A673 (cell line): ENCODE data around the gene MAPK8. TPM values are rescaled to one million over a fixed set of nuclear protein-coding genes. Genes with fewer than 3 reads are reported as not detected.
A peak's percentile ranks its signal among the peaks of the same experiment; 100 is the strongest.

Experiments used
- BruUV-seq: library from RNA; stranded (reverse); fragments of 400-500 nt; replicated peaks from 2 replicates; lab custom pipeline; 2021; lab: Mats Ljungman, UMichigan
- CTCF ChIA-PET: fragments of 300-600 bp; sonication (Branson Sonifier 250); formaldehyde crosslinking; loops from one replicate; lab custom pipeline; 2022; ENCODE audit warnings: antibody characterized with exemption; lab: Charles Lee
- POLR2A ChIA-PET: fragments of 300-600 bp; sonication (Branson Sonifier 250); formaldehyde crosslinking; loops from one replicate; lab custom pipeline; 2022; ENCODE audit warnings: antibody characterized with exemption; ENCODE audit not compliant: low non-redundant PET; lab: Charles Lee
- DNase-seq: peaks from one replicate; pipeline ENCODE4 v3.0.0-alpha.2; 2015; ENCODE audit warnings: low spot score
- H3K27ac ChIP-seq: fragments of 200-600 bp; sonication (generic); 2 replicates; pipeline ENCODE4 v1.5.1; 2016; ENCODE audit warnings: mixed run types, low read depth, mild to moderate bottlenecking, mixed read lengths, antibody characterized with exemption, low read length; ENCODE audit not compliant: poor library complexity, severe bottlenecking
- H3K27me3 ChIP-seq: fragments of 200-600 bp; sonication (generic); replicated peaks from 2 replicates; pipeline ENCODE4 v1.6.1; 2017; ENCODE audit warnings: mixed run types, low read depth, mild to moderate bottlenecking, mixed read lengths, antibody characterized with exemption, low read length; ENCODE audit not compliant: insufficient read depth, poor library complexity
- H3K36me3 ChIP-seq: fragments of 200-600 bp; sonication (generic); 2 replicates; pipeline ENCODE4 v1.6.1; 2016; ENCODE audit warnings: mixed run types, mild to moderate bottlenecking, mixed read lengths, antibody characterized with exemption, low read length; ENCODE audit not compliant: insufficient read depth, poor library complexity, severe bottlenecking
- H3K4me1 ChIP-seq: fragments of 200-600 bp; sonication (generic); 2 replicates; pipeline ENCODE4 v1.6.1; 2017; ENCODE audit warnings: mixed run types, mild to moderate bottlenecking, mixed read lengths, antibody characterized with exemption, low read length; ENCODE audit not compliant: insufficient read depth, poor library complexity, severe bottlenecking
- H3K4me3 ChIP-seq: fragments of 200-600 bp; sonication (generic); 2 replicates; pipeline ENCODE4 v1.5.1; 2016; ENCODE audit warnings: low read depth, mixed run types, mild to moderate bottlenecking, mixed read lengths, low read length; ENCODE audit not compliant: poor library complexity, severe bottlenecking
- H3K9me3 ChIP-seq: fragments of 200-600 bp; sonication (generic); 2 replicates; pipeline ENCODE4 v1.6.1; 2016; ENCODE audit warnings: mixed run types, low read depth, mild to moderate bottlenecking, mixed read lengths, antibody characterized with exemption, low read length; ENCODE audit not compliant: poor library complexity, severe bottlenecking
- CTCF ChIP-seq: fragments of 300-800, 200-600 bp; sonication (generic); conservative IDR thresholded peaks from 2 replicates; pipeline ENCODE4 v1.5.1; 2017; ENCODE audit warnings: low read depth, mild to moderate bottlenecking, antibody characterized with exemption, low read length, moderate library complexity, mixed read lengths
- EZH2 ChIP-seq: fragments of 200-600 bp; sonication (generic); IDR thresholded peaks from 2 replicates; pipeline ENCODE4 v1.6.1; 2017; ENCODE audit warnings: borderline replicate concordance, low read depth, mild to moderate bottlenecking, mixed read lengths, antibody characterized with exemption, low read length; ENCODE audit not compliant: poor library complexity, severe bottlenecking
- intact Hi-C: fragments of 100-400 bp; cut with micrococcal nuclease; formaldehyde crosslinking; loops from one replicate; pipeline ENCODE4 v1.10.0; 2022; ENCODE audit not compliant: unreplicated experiment
- total RNA-seq: library from RNA; stranded (reverse); gene quantifications from 2 replicates; pipeline ENCODE4 v1.2.3, GENCODE V29; 2021

MAPK8 gene
- total RNA-seq, 1 experiment from 2014 or later, result 52.0 TPM

DNA sequence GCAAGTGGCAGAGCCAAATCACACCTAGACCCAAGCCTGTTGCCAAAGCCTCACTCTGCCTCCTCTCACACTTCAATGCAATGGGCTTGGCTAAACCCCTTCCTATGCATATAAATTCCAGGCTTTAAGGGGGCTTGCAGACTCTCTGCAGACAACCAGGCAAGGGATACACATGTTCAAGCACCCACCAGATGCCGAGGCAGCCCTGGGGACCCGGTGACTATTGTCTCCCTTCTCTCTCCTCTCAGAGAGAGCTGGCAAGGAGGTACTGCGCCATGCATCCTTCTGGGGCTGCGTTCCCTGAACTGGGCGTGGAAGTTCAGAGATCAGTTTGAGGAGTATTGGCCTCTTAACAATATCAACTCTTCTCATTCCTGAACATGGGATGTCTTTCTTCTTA, 167.2 kb downstream of the MAPK8 start:
- BruUV-seq, result no TSS peak
- intact Hi-C loops, result no loop called here

DNA sequence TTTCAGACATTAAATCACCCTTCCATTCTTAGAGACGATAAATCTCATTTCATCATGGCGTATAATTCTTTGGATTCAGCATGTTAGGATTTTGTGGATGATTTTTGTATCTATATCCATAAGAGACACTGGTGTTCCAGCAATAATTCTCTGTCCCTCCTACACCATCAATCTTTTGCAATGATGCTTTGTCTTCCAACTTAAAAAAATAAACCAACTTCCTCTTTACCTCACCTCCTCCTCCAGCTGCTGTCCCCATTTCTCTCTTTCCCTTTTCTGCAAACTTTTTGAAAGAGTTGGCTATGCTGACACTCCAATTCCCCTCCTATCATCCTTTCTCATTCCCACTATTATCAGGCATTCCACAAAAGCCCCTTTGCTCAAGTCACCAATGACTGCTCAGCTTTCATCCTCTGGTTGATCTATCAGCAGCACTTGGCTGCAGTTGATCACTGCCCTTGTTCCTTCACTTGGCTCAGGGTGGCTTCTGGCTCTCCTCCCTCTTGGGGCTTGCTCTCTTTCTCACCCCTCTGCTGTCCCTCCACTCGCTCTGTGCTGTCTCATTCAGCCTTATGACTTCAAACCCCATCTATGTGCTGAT, 168.4 kb downstream of the MAPK8 start:
- ChIA-PET POLR2A (no interaction called here), CTCF (no interaction called here)
- no peak for TF ChIP-seq EZH2
- TF ChIP-seq CTCF, result no peak
- Histone ChIP-seq H3K9me3 (no peaks in the 10 kb centered on the region), H3K4me3 (no peak overlapping the region), H3K27me3 (no peaks in the 10 kb centered on the region), H3K4me1 (peaks cover 28% of the 10 kb centered on the region), H3K36me3 (no peaks in the 10 kb centered on the region), H3K27ac (no peak overlapping the region)
- no peak for DNase-seq
- no TSS peak for BruUV-seq
- intact Hi-C loops, result no loop called here

More for the DNA sequence above, 167.2 kb downstream of the MAPK8 start:
- H3K4me1 ChIP-seq, result peaks cover 31% of the 10 kb centered on the region
- H3K27me3 ChIP-seq, result no peaks in the 10 kb centered on the region
- H3K4me3 ChIP-seq, result no peak overlapping the region
- TF ChIP-seq CTCF (no peak), EZH2 (no peak)
- ChIA-PET CTCF (no interaction called here), POLR2A (no interaction called here)
- H3K36me3 ChIP-seq, result no peaks in the 10 kb centered on the region
- no peak for DNase-seq
- no peaks in the 10 kb centered on the region for H3K9me3 ChIP-seq
- H3K27ac ChIP-seq, result no peak overlapping the region

DNA sequence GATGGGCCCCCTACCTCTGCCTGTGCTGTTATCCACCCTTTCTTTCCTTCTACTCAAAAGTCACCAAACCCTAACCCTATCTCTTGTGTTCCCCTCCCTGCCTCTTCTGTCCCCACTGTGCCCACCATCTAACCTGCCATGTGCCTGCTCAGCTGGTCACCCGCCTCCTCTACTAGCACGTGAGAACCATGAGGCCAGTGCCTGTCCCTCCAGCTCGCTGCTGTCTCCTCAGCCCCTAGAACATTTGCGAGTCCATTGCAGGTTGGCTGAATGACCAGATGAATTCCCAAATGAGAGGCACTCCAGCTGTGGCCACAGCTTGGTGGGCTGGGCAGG, 169.4 kb downstream of the MAPK8 start:
- peak overlapping the region; percentile 19 for H3K27ac ChIP-seq
- peaks cover 20% of the 10 kb centered on the region for H3K4me1 ChIP-seq
- BruUV-seq, result no TSS peak
- POLR2A ChIA-PET, result no interaction called here
- no peaks in the 10 kb centered on the region for H3K9me3 ChIP-seq
- DNase-seq, result no peak
- H3K4me3 ChIP-seq, result no peak overlapping the region
- CTCF ChIA-PET, result no interaction called here
- H3K36me3 ChIP-seq, result no peaks in the 10 kb centered on the region
- no peaks in the 10 kb centered on the region for H3K27me3 ChIP-seq
- TF ChIP-seq CTCF (no peak), EZH2 (no peak)
- intact Hi-C loops, result no loop called here
